HCT116 (cell line): ENCODE measurements around the gene CAMK1D. TPM values are rescaled to one million over a fixed set of nuclear protein-coding genes. Genes with fewer than 3 reads are reported as not detected.

Source experiments
- ATAC-seq: fragments of 200-7000 bp; cut with Tn5 transposase; 2 replicates; pipeline ENCODE4 v1.9.1; 2020; ENCODE audit warnings: mild to moderate bottlenecking, moderate library complexity
- BruUV-seq: library from RNA; stranded (reverse); fragments of 400-500 nt; replicated peaks from 2 replicates; lab custom pipeline; 2021; lab: Mats Ljungman, UMichigan
- CTCF ChIA-PET: fragments of 300-600 bp; sonication (Branson Sonifier 250); formaldehyde crosslinking; loops from one replicate; lab custom pipeline; 2021; ENCODE audit warnings: antibody characterized with exemption; lab: Charles Lee
- POLR2A ChIA-PET: fragments of 300-600, 350-600 bp; sonication (Branson Sonifier 250); formaldehyde crosslinking; loops from one replicate; lab custom pipeline; 2021; ENCODE audit warnings: antibody characterized with exemption; lab: Charles Lee
- RAD21 ChIA-PET, 2 experiments: fragments of 300-600 bp; sonication (Branson Sonifier 250); formaldehyde crosslinking; loops; one replicate each; lab custom pipeline; 2023; ENCODE audit warnings: low total read pairs in 2 of 2; ENCODE audit not compliant: uncharacterized antibody in 2 of 2, unreplicated experiment in 2 of 2, low non-redundant PET in 1 of 2; lab: Charles Lee
- DNase-seq: peaks from one replicate; pipeline ENCODE4 v3.0.0-alpha.2; 2010; ENCODE audit warnings: low read depth, low spot score
- H2AFZ ChIP-seq: fragments of 200-600 bp; shearing (Covaris generic), sonication (generic); 2 replicates; pipeline ENCODE4 v1.6.1; 2017; ENCODE audit warnings: low read depth, mixed run types, mixed read lengths, antibody characterized with exemption, low read length; ENCODE audit not compliant: poor library complexity, severe bottlenecking
- H3K27ac ChIP-seq: 2 replicates; pipeline ENCODE4 v1.5.1; 2012; ENCODE audit warnings: low read depth, low read length
- H3K27me3 ChIP-seq: fragments of 200-600 bp; sonication (generic); 2 replicates; pipeline ENCODE4 v1.6.1; 2016; ENCODE audit warnings: mixed run types, low read length, mixed read lengths; ENCODE audit not compliant: insufficient read depth
- H3K36me3 ChIP-seq, 2 experiments: fragments of 200-500 bp in 1 of 2; fragments of 200-600 bp in 1 of 2; sonication (Bioruptor generic) in 1 of 2; sonication (generic) in 1 of 2; 2 replicates each; pipeline versions ENCODE4 v1.5.1 to v1.6.1; 2014 to 2016; ENCODE audit warnings: low read length in 2 of 2, inconsistent platforms in 1 of 2, mixed read lengths in 1 of 2, mixed run types in 1 of 2; ENCODE audit not compliant: insufficient read depth in 2 of 2, control insufficient read depth in 1 of 2
- H3K4me1 ChIP-seq, 2 experiments: fragments of 200-600 bp in 1 of 2; sonication (generic) in 1 of 2; 2 replicates each; pipeline versions ENCODE4 v1.5.1 to v1.6.1; 2012 to 2017; ENCODE audit warnings: low read length in 2 of 2, inconsistent platforms in 1 of 2, mild to moderate bottlenecking in 1 of 2, mixed read lengths in 1 of 2, mixed run types in 1 of 2, moderate library complexity in 1 of 2; ENCODE audit not compliant: insufficient read depth in 2 of 2, control insufficient read depth in 1 of 2
- H3K4me2 ChIP-seq: fragments of 200-600 bp; sonication (generic); 2 replicates; pipeline ENCODE4 v1.6.1; 2017; ENCODE audit warnings: mixed run types, low read length, mixed read lengths
- H3K4me3 ChIP-seq, 2 experiments: fragments of 200-600 bp in 1 of 2; sonication (generic) in 1 of 2; replicated peaks in 1 of 2; 2 replicates each; pipeline ENCODE4 v1.5.1; 2011 to 2016; ENCODE audit warnings: low read length in 2 of 2, control low read depth in 1 of 2, low read depth in 1 of 2, mild to moderate bottlenecking in 1 of 2, mixed read lengths in 1 of 2, mixed run types in 1 of 2
- H3K79me2 ChIP-seq: fragments of 200-600 bp; sonication (generic); 2 replicates; pipeline ENCODE4 v1.6.1; 2017; ENCODE audit warnings: mild to moderate bottlenecking, mixed run types, low read length, moderate library complexity, mixed read lengths; ENCODE audit not compliant: insufficient read depth
- H3K9ac ChIP-seq: fragments of 200-600 bp; sonication (generic); 2 replicates; pipeline ENCODE4 v1.6.1; 2016; ENCODE audit warnings: low read length, mixed read lengths
- H3K9me2 ChIP-seq: fragments of 200-600 bp; sonication (generic), shearing (Covaris generic); 2 replicates; pipeline ENCODE4 v1.6.1; 2017; ENCODE audit warnings: mixed run types, mild to moderate bottlenecking, moderate library complexity; ENCODE audit not compliant: insufficient read depth
- H3K9me3 ChIP-seq, 2 experiments: fragments of 200-500 bp in 1 of 2; fragments of 200-600 bp in 1 of 2; sonication (Bioruptor generic) in 1 of 2; sonication (generic) in 1 of 2; 2 replicates each; pipeline ENCODE4 v1.6.1; 2014 to 2017; ENCODE audit warnings: low read length in 2 of 2, mixed read lengths in 2 of 2, inconsistent platforms in 1 of 2, low read depth in 1 of 2, mild to moderate bottlenecking in 1 of 2, mixed run types in 1 of 2, moderate library complexity in 1 of 2; ENCODE audit not compliant: control insufficient read depth in 1 of 2, insufficient read depth in 1 of 2
- H4K20me1 ChIP-seq: fragments of 200-600 bp; sonication (generic), shearing (Covaris generic); 2 replicates; pipeline ENCODE4 v1.6.1; 2017; ENCODE audit warnings: mixed run types, mild to moderate bottlenecking, moderate library complexity; ENCODE audit not compliant: insufficient read depth
- ATF3 ChIP-seq: IDR thresholded peaks from 2 replicates; pipeline ENCODE4 v1.6.1; 2012
- CBX3 ChIP-seq: IDR thresholded peaks from 2 replicates; pipeline ENCODE4 v1.6.1; 2012; ENCODE audit warnings: low read depth
- CEBPB ChIP-seq: IDR thresholded peaks from 2 replicates; pipeline ENCODE4 v1.6.1; 2012; ENCODE audit warnings: low read depth
- EGR1 ChIP-seq: IDR thresholded peaks from 2 replicates; pipeline ENCODE4 v1.6.1; 2012; ENCODE audit warnings: low read depth
- ELF1 ChIP-seq: IDR thresholded peaks from 2 replicates; pipeline ENCODE4 v1.6.1; 2012; ENCODE audit warnings: low read depth, borderline replicate concordance
- EZH2 ChIP-seq: fragments of 200-600 bp; sonication (generic); IDR thresholded peaks from 2 replicates; pipeline ENCODE4 v1.6.1; 2017; ENCODE audit warnings: antibody characterized with exemption, mixed run types
- EZH2phosphoT487 ChIP-seq: fragments of 200-600 bp; IDR thresholded peaks from 2 replicates; pipeline ENCODE4 v1.6.1; 2018; ENCODE audit warnings: antibody characterized with exemption, borderline replicate concordance
- FOSL1 ChIP-seq: IDR thresholded peaks from 2 replicates; pipeline ENCODE4 v1.6.1; 2012; ENCODE audit warnings: low read depth
- MAX ChIP-seq: IDR thresholded peaks from 2 replicates; pipeline ENCODE4 v1.6.1; 2012
- POLR2A ChIP-seq: IDR thresholded peaks from 2 replicates; pipeline ENCODE4 v1.7.0; 2011; ENCODE audit warnings: borderline replicate concordance; ENCODE audit not compliant: insufficient read depth, insufficient read length; ENCODE audit errors: extremely low read depth
- POLR2AphosphoS5 ChIP-seq: IDR thresholded peaks from 2 replicates; pipeline ENCODE4 v1.6.1; 2011; ENCODE audit warnings: mild to moderate bottlenecking, low read depth, low read length, moderate library complexity
- RAD21 ChIP-seq: IDR thresholded peaks from 2 replicates; pipeline ENCODE4 v1.6.1; 2012; ENCODE audit warnings: low read depth, mild to moderate bottlenecking
- REST ChIP-seq: IDR thresholded peaks from 2 replicates; pipeline ENCODE4 v1.6.1; 2012; ENCODE audit warnings: low read depth
- SP1 ChIP-seq: IDR thresholded peaks from 2 replicates; pipeline ENCODE4 v1.6.1; 2012; ENCODE audit warnings: low read depth
- TCF7L2 ChIP-seq: IDR thresholded peaks from 2 replicates; pipeline ENCODE4 v1.7.0; 2011; ENCODE audit warnings: borderline replicate concordance, inconsistent platforms; ENCODE audit not compliant: insufficient read depth, insufficient read length; ENCODE audit errors: extremely low read depth
- ZFX ChIP-seq: fragments of 450-650 bp; IDR thresholded peaks from 2 replicates; pipeline ENCODE4 v1.6.1; 2017
- ZNF274 ChIP-seq: fragments of 200-500 bp; sonication (Bioruptor generic); IDR thresholded peaks from 2 replicates; pipeline ENCODE4 v1.6.1; 2014; ENCODE audit warnings: mild to moderate bottlenecking, low read depth, low read length, inconsistent platforms
- intact Hi-C: fragments of 100-400 bp; cut with micrococcal nuclease; formaldehyde crosslinking; loops from 2 replicates; pipeline ENCODE4 v1.10.0; 2022
- total RNA-seq: library from RNA; stranded (reverse); gene quantifications from one replicate; pipeline ENCODE4 v1.2.1, GENCODE V29; 2021; ENCODE audit not compliant: unreplicated experiment

The CAMK1D gene
- total RNA-seq, 1 experiment from 2014 or later = 9.6 TPM

- Histone ChIP-seq H3K4me1 (peaks cover 0 to 3% of the 10 kb centered on the region in 2 experiments; a peak in 2 of 4 replicates), H2AFZ (no peak overlapping the region), H3K36me3 (no peaks in the 10 kb centered on the region), H3K4me2 (no peak overlapping the region), H3K9ac (no peak overlapping the region), H3K79me2 (no peaks in the 10 kb centered on the region), H3K4me3 (no peak overlapping the region), H3K27ac (no peak overlapping the region), H3K9me3 (no peaks in the 10 kb centered on the region), H4K20me1 (no peaks in the 10 kb centered on the region), H3K9me2 (no peaks in the 10 kb centered on the region), H3K27me3 (no peaks in the 10 kb centered on the region)
- ATAC-seq = no peak
- BruUV-seq = no TSS peak
- POLR2A ChIA-PET = no interaction called here
- intact Hi-C loops = no loop called here
- no peak for DNase-seq
- RAD21 ChIA-PET = no interaction called here
- CTCF ChIA-PET = no interaction called here
- TF ChIP-seq ELF1 = no peak
- TF ChIP-seq ATF3 = no peak
- no peak for TF ChIP-seq SP1
- TF ChIP-seq TCF7L2 = no peak
- TF ChIP-seq FOSL1 = no peak
- TF ChIP-seq ZFX = no peak
- TF ChIP-seq EGR1 = no peak
- TF ChIP-seq POLR2AphosphoS5 = no peak
Observed at GRCh38 chr10:12755075-12755474, 405.7 kb downstream of the CAMK1D start.

GRCh38 chr10:12757351-12757750, 408.0 kb downstream of the CAMK1D start:
- Histone ChIP-seq H3K4me2 (no peak overlapping the region), H3K36me3 (no peaks in the 10 kb centered on the region), H3K4me1 (peaks cover 0 to 3% of the 10 kb centered on the region in 2 experiments; a peak in 2 of 4 replicates), H3K27ac (no peak overlapping the region), H3K9ac (no peak overlapping the region), H3K27me3 (no peaks in the 10 kb centered on the region), H3K4me3 (no peak overlapping the region), H3K79me2 (no peaks in the 10 kb centered on the region), H3K9me3 (no peaks in the 10 kb centered on the region), H4K20me1 (no peaks in the 10 kb centered on the region), H2AFZ (no peak overlapping the region), H3K9me2 (no peaks in the 10 kb centered on the region)
- TF ChIP-seq EZH2phosphoT487 = no peak
- TF ChIP-seq CBX3 = no peak
- no peak for TF ChIP-seq ELF1
- TF ChIP-seq SP1 = no peak
- TF ChIP-seq POLR2AphosphoS5 = no peak
- no peak for TF ChIP-seq REST
- no peak for TF ChIP-seq EZH2
- TF ChIP-seq CEBPB = no peak
- no peak for TF ChIP-seq TCF7L2
- no peak for TF ChIP-seq MAX
- TF ChIP-seq RAD21 = no peak
- no peak for TF ChIP-seq POLR2A
- TF ChIP-seq ATF3 = no peak
- TF ChIP-seq ZNF274 = no peak
- POLR2A ChIA-PET = no interaction called here
- RAD21 ChIA-PET = no interaction called here
- CTCF ChIA-PET = no interaction called here
- intact Hi-C loops = no loop called here
- no TSS peak for BruUV-seq
- DNase-seq (no peak), ATAC-seq (no peak)
